Smooth muscle cell (in vitro differentiated cells): Measurements from ENCODE around the gene SP3. TPM values are rescaled to one million over a fixed set of nuclear protein-coding genes. Genes with fewer than 3 reads are reported as not detected.

Source experiments
- DNase-seq: peaks from one replicate; lab custom pipeline; 2025; ENCODE audit not compliant: unreplicated experiment; lab: John Stamatoyannopoulos, UW
- H2AFZ ChIP-seq: fragments of 200-600 bp; sonication (generic); 2 replicates; pipeline ENCODE4 v1.6.0; 2016; ENCODE audit warnings: antibody characterized with exemption, low read depth, mild to moderate bottlenecking
- H3F3A ChIP-seq: fragments of 200-600 bp; sonication (generic); 2 replicates; pipeline ENCODE4 v1.6.0; 2017; ENCODE audit warnings: antibody characterized with exemption, low read depth
- H3K27ac ChIP-seq: fragments of 200-600 bp; sonication (generic); 2 replicates; pipeline ENCODE4 v1.5.1; 2016; ENCODE audit warnings: low read depth, mild to moderate bottlenecking
- H3K27me3 ChIP-seq: fragments of 200-600 bp; sonication (generic); 2 replicates; pipeline ENCODE4 v1.6.1; 2016; ENCODE audit warnings: low read depth, mild to moderate bottlenecking
- H3K36me3 ChIP-seq: fragments of 200-600 bp; sonication (generic); 2 replicates; pipeline ENCODE4 v1.5.1; 2016; ENCODE audit warnings: low read depth
- H3K4me1 ChIP-seq: fragments of 200-600 bp; sonication (generic); 2 replicates; pipeline ENCODE4 v1.5.1; 2016; ENCODE audit warnings: low read depth
- H3K4me2 ChIP-seq: fragments of 200-600 bp; sonication (generic); 2 replicates; pipeline ENCODE4 v1.6.0; 2016; ENCODE audit warnings: mild to moderate bottlenecking
- H3K4me3 ChIP-seq: fragments of 200-600 bp; sonication (generic); 2 replicates; pipeline ENCODE4 v1.5.1; 2016; ENCODE audit warnings: mild to moderate bottlenecking
- H3K79me2 ChIP-seq: fragments of 200-600 bp; sonication (generic); 2 replicates; pipeline ENCODE4 v1.6.0; 2016; ENCODE audit warnings: low read depth, mild to moderate bottlenecking
- H3K9ac ChIP-seq: fragments of 200-600 bp; sonication (generic); 2 replicates; pipeline ENCODE4 v1.6.0; 2016; ENCODE audit warnings: low read depth
- H3K9me3 ChIP-seq: fragments of 200-600 bp; sonication (generic); replicated peaks from 2 replicates; pipeline ENCODE4 v1.5.1; 2016; ENCODE audit warnings: low read depth
- H4K20me1 ChIP-seq: fragments of 200-600 bp; sonication (generic); 2 replicates; pipeline ENCODE4 v1.6.0; 2016; ENCODE audit warnings: low read depth
- WGBS: methylation state at CpG from one replicate; pipeline ENCODE4 v1.1.7; 2016; ENCODE audit warnings: low lambda C conversion rate; 5-methylcytosine and 5-hydroxymethylcytosine counted together
- polyA plus RNA-seq: library from polyadenylated mRNA; unstranded; fragments of >200 nt; fragmentation: Nextera tagmentation; extraction: Ambion mirVana; gene quantifications from 2 replicates; pipeline ENCODE4 v1.2.1, GENCODE V29; 2016
- total RNA-seq: library from RNA; depleted of rRNA; stranded (reverse); fragments of >200 nt; gene quantifications from 2 replicates; pipeline ENCODE4 v1.2.3, GENCODE V29; 2014
- TF ChIP-seq, protein P1 (sequence below): fragments of 200-600 bp; sonication (generic); IDR thresholded peaks from 2 replicates; pipeline ENCODE4 v1.5.1; 2017; ENCODE audit warnings: borderline replicate concordance, mild to moderate bottlenecking, antibody characterized with exemption; ENCODE audit not compliant: insufficient read depth, poor library complexity, severe bottlenecking

The SP3 gene
- total and polyA plus RNA-seq, 2 experiments from 2014 or later: 24.5 to 84.5 TPM

DNA sequence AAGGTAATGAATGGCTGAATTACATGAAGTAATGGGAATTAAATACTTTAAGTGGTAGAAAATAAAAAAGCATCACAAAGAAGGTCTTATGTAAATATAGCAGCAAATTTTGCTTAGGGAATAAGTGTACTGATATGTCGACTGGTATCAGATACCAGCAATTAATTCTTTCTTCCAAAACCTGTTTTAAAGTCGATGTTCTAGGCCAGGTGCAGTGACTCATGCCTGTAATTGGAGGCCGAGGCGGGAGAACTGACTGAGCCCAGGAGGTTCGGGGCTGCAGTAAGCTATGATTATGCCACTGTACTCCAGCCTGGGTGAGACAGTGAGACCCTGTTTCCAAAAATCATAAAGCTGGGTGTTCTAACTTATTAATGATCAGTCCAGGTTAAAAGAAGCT, 30.3 kb downstream of the SP3 start:
- H3K79me2 ChIP-seq: peaks cover 98% of the 10 kb centered on the region
- H3K4me3 ChIP-seq: no peak overlapping the region
- no peak overlapping the region for H2AFZ ChIP-seq
- H3K4me1 ChIP-seq: peaks cover 8% of the 10 kb centered on the region
- TF ChIP-seq, protein P1, sequence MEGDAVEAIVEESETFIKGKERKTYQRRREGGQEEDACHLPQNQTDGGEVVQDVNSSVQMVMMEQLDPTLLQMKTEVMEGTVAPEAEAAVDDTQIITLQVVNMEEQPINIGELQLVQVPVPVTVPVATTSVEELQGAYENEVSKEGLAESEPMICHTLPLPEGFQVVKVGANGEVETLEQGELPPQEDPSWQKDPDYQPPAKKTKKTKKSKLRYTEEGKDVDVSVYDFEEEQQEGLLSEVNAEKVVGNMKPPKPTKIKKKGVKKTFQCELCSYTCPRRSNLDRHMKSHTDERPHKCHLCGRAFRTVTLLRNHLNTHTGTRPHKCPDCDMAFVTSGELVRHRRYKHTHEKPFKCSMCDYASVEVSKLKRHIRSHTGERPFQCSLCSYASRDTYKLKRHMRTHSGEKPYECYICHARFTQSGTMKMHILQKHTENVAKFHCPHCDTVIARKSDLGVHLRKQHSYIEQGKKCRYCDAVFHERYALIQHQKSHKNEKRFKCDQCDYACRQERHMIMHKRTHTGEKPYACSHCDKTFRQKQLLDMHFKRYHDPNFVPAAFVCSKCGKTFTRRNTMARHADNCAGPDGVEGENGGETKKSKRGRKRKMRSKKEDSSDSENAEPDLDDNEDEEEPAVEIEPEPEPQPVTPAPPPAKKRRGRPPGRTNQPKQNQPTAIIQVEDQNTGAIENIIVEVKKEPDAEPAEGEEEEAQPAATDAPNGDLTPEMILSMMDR: no peak
- peak overlapping the region; percentile 39 for H3K27ac ChIP-seq
- H3K4me2 ChIP-seq: no peak overlapping the region
- 73% methylated on average over 5 of the region's 5 CpGs for WGBS
- DNase-seq: no peak
- H3K9ac ChIP-seq: no peak overlapping the region
- H3K27me3 ChIP-seq: no peaks in the 10 kb centered on the region
- H4K20me1 ChIP-seq: peaks cover 100% of the 10 kb centered on the region
- H3F3A ChIP-seq: no peaks in the 10 kb centered on the region
- no peaks in the 10 kb centered on the region for H3K36me3 ChIP-seq
- H3K9me3 ChIP-seq: no peaks in the 10 kb centered on the region

DNA sequence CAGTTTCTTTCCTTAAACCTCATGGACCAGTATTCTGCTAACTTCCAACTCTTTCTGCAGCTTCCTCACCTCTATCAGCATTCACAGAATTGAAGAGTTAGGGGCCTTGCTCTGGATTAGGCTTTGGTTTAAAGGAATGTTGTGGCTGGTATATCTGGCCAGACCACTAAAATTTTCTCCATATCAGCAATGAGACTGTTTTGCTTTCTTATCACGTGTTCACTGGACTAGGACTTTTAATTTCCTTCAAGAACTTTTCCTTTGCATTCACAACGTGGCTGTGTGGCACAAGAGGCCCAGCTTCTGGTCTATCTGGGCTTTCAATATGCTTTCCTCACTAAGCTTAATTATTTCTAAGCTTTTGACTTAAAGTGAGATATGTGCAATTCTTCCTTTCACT, 33.4 kb downstream of the SP3 start:
- Histone ChIP-seq H3K9me3 (no peaks in the 10 kb centered on the region), H3K27me3 (no peaks in the 10 kb centered on the region), H3K36me3 (no peaks in the 10 kb centered on the region), H4K20me1 (peaks cover 100% of the 10 kb centered on the region), H3K9ac (no peak overlapping the region), H3K79me2 (peaks cover 98% of the 10 kb centered on the region), H3K4me3 (no peak overlapping the region), H3K4me2 (peak overlapping the region; percentile 46), H3F3A (no peaks in the 10 kb centered on the region), H3K27ac (no peak overlapping the region), H3K4me1 (no peaks in the 10 kb centered on the region), H2AFZ (no peak overlapping the region)
- DNase-seq: no peak
- TF ChIP-seq, protein P1: no peak
- 19% methylated on average over 2 of the region's 2 CpGs for WGBS

DNA sequence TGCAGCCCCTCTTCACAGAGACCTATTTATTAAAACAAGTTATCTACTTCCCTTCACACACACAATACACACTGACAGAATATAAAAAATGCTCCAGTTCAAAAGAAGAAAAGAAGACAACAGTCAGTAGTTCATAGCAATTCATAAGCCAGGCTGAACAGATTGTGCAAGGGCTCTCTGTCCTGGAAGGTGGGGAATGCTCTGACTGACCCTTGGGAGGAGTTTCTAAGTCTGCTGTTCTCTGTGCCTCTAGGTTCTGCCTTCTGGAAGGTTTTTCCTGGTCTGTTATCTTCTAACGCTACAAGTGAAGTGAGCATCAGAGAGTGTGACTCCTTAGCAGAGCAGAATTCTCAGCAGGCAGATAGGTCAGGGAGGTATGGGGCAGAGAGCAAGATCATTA, 35.7 kb downstream of the SP3 start:
- Histone ChIP-seq H3K9ac (no peak overlapping the region), H3K27me3 (no peaks in the 10 kb centered on the region), H3K4me1 (no peaks in the 10 kb centered on the region), H3K27ac (no peak overlapping the region), H3K9me3 (no peaks in the 10 kb centered on the region), H2AFZ (no peak overlapping the region), H3F3A (no peaks in the 10 kb centered on the region), H4K20me1 (peaks cover 100% of the 10 kb centered on the region), H3K4me3 (no peak overlapping the region), H3K36me3 (no peaks in the 10 kb centered on the region), H3K4me2 (no peak overlapping the region), H3K79me2 (peaks cover 98% of the 10 kb centered on the region)
- WGBS: 100% methylated on average over 1 of the region's 1 CpG
- DNase-seq: no peak
- TF ChIP-seq, protein P1: no peak

DNA sequence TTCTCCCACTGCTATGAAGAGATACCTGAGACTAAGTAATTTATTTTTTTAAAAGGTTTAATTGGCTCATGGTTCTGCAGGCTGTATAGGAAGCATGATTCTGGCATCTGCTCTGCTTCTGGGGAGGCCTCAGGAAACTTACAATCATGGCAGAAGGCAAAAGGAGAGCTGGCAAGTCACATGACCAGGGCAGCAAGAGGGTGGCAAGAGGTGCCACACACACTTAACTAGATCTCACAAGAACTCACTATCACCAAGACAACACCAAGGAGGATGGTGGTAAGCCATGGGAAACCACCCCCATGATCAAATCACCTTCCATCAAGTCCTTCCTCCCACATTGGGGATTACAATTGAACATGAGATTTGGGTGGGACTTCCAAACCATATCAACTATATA, 38.3 kb downstream of the SP3 start:
- Histone ChIP-seq H3K79me2 (peaks cover 98% of the 10 kb centered on the region), H3K9me3 (no peaks in the 10 kb centered on the region), H3K4me2 (no peak overlapping the region), H3K4me1 (no peaks in the 10 kb centered on the region), H3K9ac (no peak overlapping the region), H3K4me3 (no peak overlapping the region), H4K20me1 (peaks cover 100% of the 10 kb centered on the region), H3K36me3 (no peaks in the 10 kb centered on the region), H3K27me3 (no peaks in the 10 kb centered on the region), H3K27ac (no peak overlapping the region), H2AFZ (no peak overlapping the region), H3F3A (no peaks in the 10 kb centered on the region)
- TF ChIP-seq, protein P1: no peak
- DNase-seq: no peak
